PC-3 (cell line): Measurements from ENCODE around the gene MPND. TPM values are rescaled to one million over a fixed set of nuclear protein-coding genes. Genes with fewer than 3 reads are reported as not detected.

Experiments used
- ATAC-seq: fragments of 200-7000 bp; cut with Tn5 transposase; 2 replicates; pipeline ENCODE4 v1.9.1; 2020; ENCODE audit warnings: mild to moderate bottlenecking, moderate library complexity
- BruUV-seq: library from RNA; stranded (reverse); fragments of 400-500 nt; replicated peaks from 2 replicates; lab custom pipeline; 2021; lab: Mats Ljungman, UMichigan
- CTCF ChIA-PET: fragments of 300-600 bp; sonication (Branson Sonifier 250); formaldehyde crosslinking; loops from one replicate; lab custom pipeline; 2022; ENCODE audit warnings: antibody characterized with exemption; lab: Charles Lee
- POLR2A ChIA-PET: fragments of 300-600 bp; sonication (Branson Sonifier 250); formaldehyde crosslinking; loops from one replicate; lab custom pipeline; 2022; ENCODE audit warnings: antibody characterized with exemption; ENCODE audit not compliant: unreplicated experiment; lab: Charles Lee
- DNase-seq: peaks from one replicate; pipeline ENCODE4 v3.0.0-alpha.2; 2015
- H2AFZ ChIP-seq: fragments of 300-600 bp; sonication (generic); 2 replicates; pipeline ENCODE4 v1.6.0; 2016; ENCODE audit warnings: antibody characterized with exemption, low read length
- H3F3A ChIP-seq: fragments of 300-600 bp; sonication (generic); one replicate; pipeline ENCODE4 v1.6.0; 2017; ENCODE audit warnings: antibody characterized with exemption, low read length, control low read depth, mild to moderate bottlenecking; ENCODE audit not compliant: unreplicated experiment
- H3K27ac ChIP-seq: fragments of 300-600 bp; sonication (generic); 2 replicates; pipeline ENCODE4 v1.5.1; 2016; ENCODE audit warnings: mild to moderate bottlenecking, low read length
- H3K27me3 ChIP-seq: fragments of 300-600 bp; sonication (generic); 2 replicates; pipeline ENCODE4 v1.6.1; 2016; ENCODE audit warnings: low read length, mixed read lengths
- H3K36me3 ChIP-seq: fragments of 300-600 bp; sonication (generic); 2 replicates; pipeline ENCODE4 v1.6.1; 2016; ENCODE audit warnings: low read depth, mixed run types, low read length, mixed read lengths
- H3K4me1 ChIP-seq: fragments of 300-600 bp; sonication (generic); 2 replicates; pipeline ENCODE4 v1.5.1; 2016; ENCODE audit warnings: low read length; ENCODE audit not compliant: insufficient read depth
- H3K4me2 ChIP-seq: fragments of 300-600 bp; sonication (generic); 2 replicates; pipeline ENCODE4 v1.6.0; 2016; ENCODE audit warnings: low read length
- H3K4me3 ChIP-seq: fragments of 300-600 bp; sonication (generic); 2 replicates; pipeline ENCODE4 v1.5.1; 2016; ENCODE audit warnings: mild to moderate bottlenecking, low read length, mixed read lengths
- H3K79me2 ChIP-seq: fragments of 300-600 bp; sonication (generic); 2 replicates; pipeline ENCODE4 v1.6.1; 2017; ENCODE audit warnings: low read length, mixed read lengths
- H3K9ac ChIP-seq: fragments of 300-600 bp; sonication (generic); 2 replicates; pipeline ENCODE4 v1.6.0; 2016; ENCODE audit warnings: mild to moderate bottlenecking, low read length
- H3K9me2 ChIP-seq: fragments of 300-600 bp; sonication (generic); replicated peaks from 2 replicates; pipeline ENCODE4 v1.6.1; 2016; ENCODE audit warnings: mixed run types, low read length, mixed read lengths
- H3K9me3 ChIP-seq: fragments of 300-600 bp; sonication (generic); 2 replicates; pipeline ENCODE4 v1.6.1; 2016; ENCODE audit warnings: low read length, mixed read lengths
- H4K20me1 ChIP-seq: fragments of 300-600 bp; sonication (generic); 2 replicates; pipeline ENCODE4 v1.6.1; 2016; ENCODE audit warnings: low read length, mixed read lengths
- CTCF ChIP-seq: fragments of 300-600 bp; sonication (generic); conservative IDR thresholded peaks from 2 replicates; pipeline ENCODE4 v1.5.1; 2017; ENCODE audit warnings: antibody characterized with exemption, low read depth, mild to moderate bottlenecking, low read length
- EZH2 ChIP-seq: fragments of 300-600 bp; sonication (generic); IDR thresholded peaks from one replicate; pipeline ENCODE4 v1.6.1; 2017; ENCODE audit warnings: antibody characterized with exemption, mild to moderate bottlenecking, low read length; ENCODE audit not compliant: unreplicated experiment
- EZH2phosphoT487 ChIP-seq: fragments of 300-600 bp; sonication (generic); IDR thresholded peaks from 2 replicates; pipeline ENCODE4 v1.6.1; 2018; ENCODE audit warnings: mild to moderate bottlenecking, antibody characterized with exemption, low read length, borderline replicate concordance
- intact Hi-C: fragments of 100-400 bp; cut with micrococcal nuclease; formaldehyde crosslinking; loops from 2 replicates; pipeline ENCODE4 v1.9.0; 2023
- total RNA-seq: library from RNA; depleted of rRNA; stranded (reverse); fragments of >200 nt; gene quantifications from 2 replicates; pipeline ENCODE4 v1.2.3, GENCODE V29; 2014

The MPND gene
- total RNA-seq, 1 experiment from 2014 or later, result 5.6 TPM

GRCh38 chr19:4360081-4360569 is 16.8 kb downstream of the MPND start:
- BruUV-seq, result no TSS peak
- Histone ChIP-seq H3K79me2 (no peaks in the 10 kb centered on the region), H3K9me2 (no peaks in the 10 kb centered on the region), H3K36me3 (peaks cover 3% of the 10 kb centered on the region; the same call in 1 of the 2 replicates), H2AFZ (no peak overlapping the region), H3K27ac (no peak overlapping the region), H3K9ac (no peak overlapping the region), H3K9me3 (no peaks in the 10 kb centered on the region), H3F3A (no peaks in the 10 kb centered on the region), H3K4me3 (no peak overlapping the region), H3K27me3 (no peaks in the 10 kb centered on the region), H3K4me2 (no peak overlapping the region), H4K20me1 (no peaks in the 10 kb centered on the region), H3K4me1 (no peaks in the 10 kb centered on the region)
- no peak for DNase-seq
- TF ChIP-seq EZH2, result no peak
- no peak for TF ChIP-seq CTCF
- TF ChIP-seq EZH2phosphoT487, result no peak
- no peak for ATAC-seq
- ChIA-PET CTCF (interaction anchor here (0.6 kb wide), 1 partner anchor 18 kb away, joined by 3 read pairs; no protein-coding TSS in a partner anchor), POLR2A (no interaction called here)
- intact Hi-C loops, result no loop called here

DNA sequence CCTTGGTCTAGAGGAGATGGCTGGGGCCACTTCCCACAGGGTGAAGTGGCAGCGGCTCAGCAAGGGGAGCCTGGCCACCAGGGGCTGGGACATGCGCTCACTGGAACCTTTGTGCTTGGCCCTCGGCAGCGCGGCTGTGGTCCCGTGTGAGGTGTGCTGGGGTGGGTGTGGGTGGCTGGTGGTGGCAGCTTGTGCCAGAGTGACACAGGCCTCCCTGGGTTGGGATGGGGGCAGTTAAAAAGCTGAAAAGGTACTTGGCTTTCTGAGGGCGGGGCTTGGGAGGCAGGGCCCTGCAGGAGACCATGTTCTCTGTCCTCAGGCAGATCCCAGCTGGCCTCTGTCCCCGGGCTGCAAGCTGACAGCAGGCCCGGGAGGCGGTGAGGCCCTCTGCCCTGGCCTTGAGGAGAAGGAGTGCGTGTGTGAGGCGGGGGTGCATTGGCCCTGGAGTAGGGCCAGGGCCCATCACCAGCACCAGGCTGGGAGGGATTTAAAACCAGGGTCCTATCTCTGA is 17.3 kb downstream of the MPND start:
- Histone ChIP-seq H3F3A (no peaks in the 10 kb centered on the region), H3K4me3 (no peak overlapping the region), H3K4me1 (no peaks in the 10 kb centered on the region), H3K4me2 (no peak overlapping the region), H3K27ac (no peak overlapping the region), H3K36me3 (peaks cover 3% of the 10 kb centered on the region; the same call in 1 of the 2 replicates), H3K9me3 (no peaks in the 10 kb centered on the region), H3K9ac (no peak overlapping the region), H3K79me2 (no peaks in the 10 kb centered on the region), H2AFZ (no peak overlapping the region), H4K20me1 (no peaks in the 10 kb centered on the region), H3K27me3 (no peaks in the 10 kb centered on the region), H3K9me2 (no peaks in the 10 kb centered on the region)
- CTCF ChIA-PET, result interaction anchor here (0.6 kb wide), 1 partner anchor 18 kb away, joined by 3 read pairs; no protein-coding TSS in a partner anchor
- DNase-seq (no peak), ATAC-seq (no peak)
- POLR2A ChIA-PET, result no interaction called here
- TF ChIP-seq EZH2phosphoT487 (no peak), CTCF (no peak), EZH2 (no peak)
- TSS peak; percentile 23 for BruUV-seq
- intact Hi-C loops, result no loop called here
